ENCODE results near the gene NDUFC2.
"Not testable (repeated sequence)": the region's sequence is repeated elsewhere in the genome, so short reads cannot be mapped to it uniquely, and the experiment has no call there.

NDUFC2 gene

GRCh38 chr11:78049348-78049747 lies 30.3 kb downstream of the NDUFC2 start:
- DNase-seq (ENCODE audit: low read depth) = no peak
- TF ChIP-seq CTCF (IDR thresholded peaks at IDR 0.05; ENCODE audit: insufficient read depth, low read depth, low read length, missing control alignments) = no peak

GRCh38 chr11:78048561-78048960 lies 31.1 kb downstream of the NDUFC2 start:
- TF ChIP-seq CTCF (IDR thresholded peaks at IDR 0.05; ENCODE audit: insufficient read depth, low read depth, low read length, missing control alignments) = no peak
- no peak overlapping the region for H3K4me3 ChIP-seq (ENCODE audit: low read length)
- no peak for DNase-seq (ENCODE audit: low read depth)

More at GRCh38 chr11:78049348-78049747, 30.3 kb downstream of the NDUFC2 start:
- no peak overlapping the region for H3K4me3 ChIP-seq (ENCODE audit: low read length)

GRCh38 chr11:78046486-78046854 lies 33.2 kb downstream of the NDUFC2 start:
- no peak for TF ChIP-seq CTCF (IDR thresholded peaks at IDR 0.05; ENCODE audit: insufficient read depth, low read depth, low read length, missing control alignments)
- DNase-seq (ENCODE audit: low read depth) = no peak

GRCh38 chr11:78045851-78046485 lies 33.7 kb downstream of the NDUFC2 start:
- H3K4me3 ChIP-seq (ENCODE audit: low read length) = peak overlapping the region; percentile 38
- TF ChIP-seq CTCF (IDR thresholded peaks at IDR 0.05; ENCODE audit: insufficient read depth, low read depth, low read length, missing control alignments) = peak; percentile 60
- peak; percentile 60 for DNase-seq (ENCODE audit: low read depth)

More at GRCh38 chr11:78046486-78046854, 33.2 kb downstream of the NDUFC2 start:
- no peak overlapping the region for H3K4me3 ChIP-seq (ENCODE audit: low read length)

- TF ChIP-seq CTCF (IDR thresholded peaks at IDR 0.05; ENCODE audit: insufficient read depth, low read depth, low read length, missing control alignments) = no peak
- H3K4me3 ChIP-seq (ENCODE audit: low read length) = no peak overlapping the region
- no peak for DNase-seq (ENCODE audit: low read depth)
These were observed 35.0 kb downstream of the NDUFC2 start for GRCh38 chr11:78044706-78045105.

GRCh38 chr11:78041843-78042440 lies 37.7 kb downstream of the NDUFC2 start:
- TF ChIP-seq CTCF (IDR thresholded peaks at IDR 0.05; ENCODE audit: insufficient read depth, low read depth, low read length, missing control alignments) = no peak
- H3K4me3 ChIP-seq (ENCODE audit: low read length) = no peak overlapping the region
- DNase-seq (ENCODE audit: low read depth) = no peak

- H3K4me3 ChIP-seq (ENCODE audit: low read length); DNase-seq (ENCODE audit: low read depth): not testable (repeated sequence)
These were observed 38.3 kb downstream of the NDUFC2 start for GRCh38 chr11:78041380-78041719.
